ENCODE measurements around the gene MAST1. TPM values are rescaled to one million over a fixed set of nuclear protein-coding genes. Genes with fewer than 3 reads are reported as not detected.

Gene MAST1
- 1.1 TPM for polyA plus RNA-seq (2012; ENCODE audit: missing spikeins)

- DNase-seq (ENCODE audit: insufficient read length), result peak; percentile 73
- TF ChIP-seq POLR2AphosphoS5 (IDR thresholded peaks at IDR 0.05; ENCODE audit: low read depth, low read length) (no peak), POLR2A (IDR thresholded peaks at IDR 0.05; ENCODE audit: low read depth, low read length) (no peak), TAF1 (IDR thresholded peaks at IDR 0.05; ENCODE audit: borderline replicate concordance, low read depth, low read length) (no peak)
- peak; percentile 70 for FAIRE-seq
These were observed at the start of gene MAST1 for GRCh38 chr19:12838182-12838885. Gene MAST1, plus strand, starts transcription at chr19:12838515. Its CDS starts 58 bp downstream, at chr19:12838573.

DNA sequence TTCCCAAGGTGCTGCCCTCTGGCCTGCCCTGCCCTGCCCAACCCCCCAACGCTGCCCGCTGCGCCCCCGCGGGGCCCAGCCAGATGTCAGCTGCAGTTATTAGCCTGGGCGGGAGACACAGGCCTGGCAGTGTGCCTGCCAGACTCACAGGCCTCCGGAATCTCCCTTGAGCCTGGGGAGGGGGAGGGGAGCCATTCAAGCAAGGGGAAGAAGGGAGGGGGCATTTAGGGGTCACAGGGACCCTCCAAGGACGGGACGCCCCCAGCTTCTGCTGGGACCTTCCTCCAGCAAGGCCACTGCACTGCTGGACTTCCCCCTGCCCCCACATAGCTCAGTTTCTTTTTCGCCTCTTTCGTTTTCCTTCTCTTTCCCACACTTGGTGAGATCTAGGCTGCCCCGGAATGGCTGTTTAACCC, 49.6 kb upstream of the MAST1 start:
- FAIRE-seq, result peak; percentile 81
- 0 out of 2 replicates have a peak, but pooled peaks have one; percentile 13 for TF ChIP-seq TAF1 (IDR thresholded peaks at IDR 0.05; ENCODE audit: borderline replicate concordance, low read depth, low read length)
- TF ChIP-seq POLR2A (IDR thresholded peaks at IDR 0.05; ENCODE audit: low read depth, low read length), result no peak
- peak; percentile 67 for DNase-seq (ENCODE audit: insufficient read length)

DNA sequence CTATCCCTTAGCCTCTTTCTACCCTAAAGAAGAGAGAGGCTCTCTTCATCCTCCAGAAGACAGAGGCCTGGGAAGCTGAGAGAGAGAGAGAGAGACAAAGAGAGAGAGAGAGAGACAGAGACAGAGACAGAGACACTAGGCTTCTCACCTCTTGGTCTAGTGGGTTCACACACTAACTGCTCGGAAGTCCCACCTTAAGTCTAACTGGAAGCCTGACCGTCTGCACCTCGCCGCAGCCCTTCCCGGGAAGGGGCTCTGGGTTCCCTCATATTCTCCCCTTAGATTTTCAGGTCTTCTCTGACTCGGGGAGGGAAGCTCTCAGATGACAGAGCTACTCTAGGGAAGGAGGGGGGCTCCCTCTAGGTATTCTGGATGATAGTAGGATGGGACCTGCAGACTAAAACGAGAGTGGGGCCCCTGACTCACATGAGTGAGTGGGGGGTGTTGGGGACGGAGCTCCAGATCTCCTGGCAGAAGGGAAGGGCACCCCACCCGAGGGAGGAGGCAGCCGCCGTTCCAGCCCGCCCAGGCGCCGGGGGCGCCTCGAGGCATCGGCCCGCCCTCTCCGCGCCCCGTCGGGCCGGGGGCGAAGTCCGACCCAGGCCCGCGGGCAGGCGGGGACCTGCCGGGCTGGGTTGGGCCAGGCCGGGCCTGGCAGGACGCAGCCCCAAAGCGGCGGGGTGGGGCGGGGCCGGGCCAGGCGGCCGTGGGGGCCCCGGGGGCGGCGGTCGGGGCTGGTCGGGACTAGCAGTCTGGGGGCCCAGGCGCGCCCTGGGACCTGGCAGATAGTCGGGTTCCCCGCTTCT, 49.0 kb upstream of the MAST1 start:
- no peak for DNase-seq (ENCODE audit: insufficient read length)
- no peak for FAIRE-seq

DNA sequence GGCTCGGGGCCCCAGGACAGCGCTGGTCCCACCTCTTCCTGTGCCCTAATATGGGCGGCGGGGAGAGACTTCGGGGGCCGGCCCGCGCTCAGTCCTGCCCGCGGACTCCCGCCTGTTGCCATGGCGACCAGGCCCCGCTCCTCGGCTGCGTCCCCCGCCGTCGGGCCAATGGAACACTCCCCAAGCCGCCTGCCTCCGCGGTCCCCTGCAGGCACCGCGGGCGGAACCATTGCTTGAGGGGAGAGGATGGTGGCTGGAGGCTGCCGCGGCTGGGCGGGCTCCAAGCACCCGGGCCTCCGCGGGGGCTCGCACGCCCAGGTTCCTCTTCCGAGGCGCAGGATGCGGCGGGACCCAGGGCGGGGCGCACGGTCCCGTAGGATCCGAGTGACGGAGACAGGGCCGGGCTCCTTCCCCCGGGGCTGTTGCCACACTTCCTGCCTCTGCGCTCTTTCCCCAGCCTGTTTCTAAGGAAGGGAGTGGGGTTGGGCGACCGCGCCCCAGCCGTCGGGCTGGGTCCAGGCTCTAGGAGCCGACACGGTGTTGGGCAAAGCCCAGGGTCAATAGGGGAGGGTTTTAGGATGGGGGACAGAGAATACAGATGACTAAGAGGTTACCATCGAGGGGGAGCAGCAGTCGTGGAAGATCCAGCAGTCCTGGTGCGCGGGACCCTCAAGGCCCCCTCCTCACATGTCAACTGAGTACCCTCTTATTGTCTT, 48.3 kb upstream of the MAST1 start:
- TF ChIP-seq POLR2A (IDR thresholded peaks at IDR 0.05; ENCODE audit: low read depth, low read length), result peak; percentile 69; the same call in 1 of the 2 replicates
- no peak for TF ChIP-seq TAF1 (IDR thresholded peaks at IDR 0.05; ENCODE audit: borderline replicate concordance, low read depth, low read length)
- TF ChIP-seq POLR2AphosphoS5 (IDR thresholded peaks at IDR 0.05; ENCODE audit: low read depth, low read length), result 0 out of 2 replicates have a peak, but pooled peaks have one; percentile 65

More for the DNA sequence above, 49.0 kb upstream of the MAST1 start:
- TF ChIP-seq POLR2AphosphoS5 (IDR thresholded peaks at IDR 0.05; ENCODE audit: low read depth, low read length), result peak; percentile 53; the same call in 1 of the 2 replicates
- no peak for TF ChIP-seq TAF1 (IDR thresholded peaks at IDR 0.05; ENCODE audit: borderline replicate concordance, low read depth, low read length)

GRCh38 chr19:12790628-12791344, 47.5 kb upstream of the MAST1 start:
- FAIRE-seq, result no peak
- DNase-seq (ENCODE audit: insufficient read length), result no peak
- TF ChIP-seq POLR2A (IDR thresholded peaks at IDR 0.05; ENCODE audit: low read depth, low read length), result no peak
- TF ChIP-seq POLR2AphosphoS5 (IDR thresholded peaks at IDR 0.05; ENCODE audit: low read depth, low read length), result no peak
- TF ChIP-seq TAF1 (IDR thresholded peaks at IDR 0.05; ENCODE audit: borderline replicate concordance, low read depth, low read length), result no peak

More for the DNA sequence above, 48.3 kb upstream of the MAST1 start:
- FAIRE-seq (peak; percentile 90), DNase-seq (ENCODE audit: insufficient read length) (peak; percentile 92)

DNA sequence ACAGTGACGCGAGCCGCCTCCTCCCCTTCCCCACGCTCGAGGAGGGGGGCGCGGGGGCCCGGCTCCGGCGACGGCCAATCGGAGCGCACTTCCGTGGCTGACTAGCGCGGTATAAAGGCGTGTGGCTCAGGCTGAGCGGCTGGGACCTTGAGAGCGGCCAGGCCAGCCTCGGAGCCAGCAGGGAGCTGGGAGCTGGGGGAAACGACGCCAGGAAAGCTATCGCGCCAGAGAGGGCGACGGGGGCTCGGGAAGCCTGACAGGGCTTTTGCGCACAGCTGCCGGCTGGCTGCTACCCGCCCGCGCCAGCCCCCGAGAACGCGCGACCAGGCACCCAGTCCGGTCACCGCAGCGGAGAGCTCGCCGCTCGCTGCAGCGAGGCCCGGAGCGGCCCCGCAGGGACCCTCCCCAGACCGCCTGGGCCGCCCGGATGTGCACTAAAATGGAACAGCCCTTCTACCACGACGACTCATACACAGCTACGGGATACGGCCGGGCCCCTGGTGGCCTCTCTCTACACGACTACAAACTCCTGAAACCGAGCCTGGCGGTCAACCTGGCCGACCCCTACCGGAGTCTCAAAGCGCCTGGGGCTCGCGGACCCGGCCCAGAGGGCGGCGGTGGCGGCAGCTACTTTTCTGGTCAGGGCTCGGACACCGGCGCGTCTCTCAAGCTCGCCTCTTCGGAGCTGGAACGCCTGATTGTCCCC, 46.8 kb upstream of the MAST1 start, which contains the start of gene JUNB:
Gene JUNB (plus strand): TSS at position 142 of the 706 bp plus-strand sequence. CDS start 286 bp downstream, at position 428.
- FAIRE-seq (peak; percentile 89), DNase-seq (ENCODE audit: insufficient read length) (peak; percentile 82)
- peak; percentile 100 for TF ChIP-seq POLR2A (IDR thresholded peaks at IDR 0.05; ENCODE audit: low read depth, low read length)
- peak; percentile 98 for TF ChIP-seq TAF1 (IDR thresholded peaks at IDR 0.05; ENCODE audit: borderline replicate concordance, low read depth, low read length)
- peak; percentile 100 for TF ChIP-seq POLR2AphosphoS5 (IDR thresholded peaks at IDR 0.05; ENCODE audit: low read depth, low read length)

- TF ChIP-seq POLR2AphosphoS5 (IDR thresholded peaks at IDR 0.05; ENCODE audit: low read depth, low read length) (peak; percentile 92), TAF1 (IDR thresholded peaks at IDR 0.05; ENCODE audit: borderline replicate concordance, low read depth, low read length) (0 out of 2 replicates have a peak, but pooled peaks have one; percentile 22), POLR2A (IDR thresholded peaks at IDR 0.05; ENCODE audit: low read depth, low read length) (peak; percentile 83)
- FAIRE-seq, result peak; percentile 76
These were observed 46.1 kb upstream of the MAST1 start for GRCh38 chr19:12792051-12792852.

DNA sequence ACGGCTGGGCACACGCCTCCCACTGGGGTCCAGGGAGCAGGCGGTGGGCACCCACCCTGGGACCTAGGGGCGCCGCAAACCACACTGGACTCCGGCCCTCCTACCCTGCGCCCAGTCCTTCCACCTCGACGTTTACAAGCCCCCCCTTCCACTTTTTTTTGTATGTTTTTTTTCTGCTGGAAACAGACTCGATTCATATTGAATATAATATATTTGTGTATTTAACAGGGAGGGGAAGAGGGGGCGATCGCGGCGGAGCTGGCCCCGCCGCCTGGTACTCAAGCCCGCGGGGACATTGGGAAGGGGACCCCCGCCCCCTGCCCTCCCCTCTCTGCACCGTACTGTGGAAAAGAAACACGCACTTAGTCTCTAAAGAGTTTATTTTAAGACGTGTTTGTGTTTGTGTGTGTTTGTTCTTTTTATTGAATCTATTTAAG, 45.4 kb upstream of the MAST1 start:
- no peak for TF ChIP-seq POLR2AphosphoS5 (IDR thresholded peaks at IDR 0.05; ENCODE audit: low read depth, low read length)
- TF ChIP-seq POLR2A (IDR thresholded peaks at IDR 0.05; ENCODE audit: low read depth, low read length), result no peak
- TF ChIP-seq TAF1 (IDR thresholded peaks at IDR 0.05; ENCODE audit: borderline replicate concordance, low read depth, low read length), result no peak

More at GRCh38 chr19:12792051-12792852, 46.1 kb upstream of the MAST1 start:
- no peak for DNase-seq (ENCODE audit: insufficient read length)

More for the DNA sequence above, 45.4 kb upstream of the MAST1 start:
- FAIRE-seq, result no peak
- DNase-seq (ENCODE audit: insufficient read length), result no peak

All from GM12892 (cell line).